ENCODE measurements around the gene DCUN1D1. TPM values are rescaled to one million over a fixed set of nuclear protein-coding genes. Genes with fewer than 3 reads are reported as not detected.

The DCUN1D1 gene
- total and polyA plus RNA-seq, 2 of the 8 experiments (the other 6 are each of a cell fraction or from before 2014, with no cell fraction given) = 6.8 to 70.3 TPM

GRCh38 chr3:183013856-183014255 lies 33.5 kb upstream of the DCUN1D1 start:
- no peak overlapping the region for H2AFZ ChIP-seq (ENCODE audit: low read length)
- WGBS, 2 experiments (ENCODE audit: extremely low coverage in 1 of 2, insufficient coverage in 1 of 2, insufficient read length in 1 of 2, insufficient replicate concordance in 2 of 2, low coverage in 1 of 2, low lambda C conversion rate in 2 of 2, missing lambda C conversion rate in 1 of 2) = 93% methylated on average over 6 of the region's 6 CpGs; no CpG with 5 or more reads in 1 of the 2 experiments
- peaks cover 0 to 22% (median 6%) of the 10 kb centered on the region in 4 experiments; a peak in 4 of 8 replicates for H3K36me3 ChIP-seq (ENCODE audit: control insufficient read depth in 2 of 4, insufficient read depth in 4 of 4, low read length in 3 of 4)
- H3K27me3 ChIP-seq (replicated peaks in 1 of 4; ENCODE audit: control insufficient read depth in 3 of 4, extremely low read depth in 1 of 4, insufficient read depth in 3 of 4, low read length in 3 of 4) = no peaks in the 10 kb centered on the region
- no peak overlapping the region for H3K18ac ChIP-seq (ENCODE audit: extremely low read depth, low read length)
- H4K8ac ChIP-seq (ENCODE audit: extremely low read depth, insufficient read depth, low read length) = no peak overlapping the region
- H3K4me2 ChIP-seq (ENCODE audit: insufficient read depth in 1 of 2, low read depth in 2 of 2, low read length in 2 of 2) = no peak overlapping the region
- no peak overlapping the region for H3K56ac ChIP-seq (replicated peaks; ENCODE audit: insufficient read length, low read depth, low read length)
- FAIRE-seq (no peak), DNase-seq (ENCODE audit: low read depth in 1 of 2, low spot score in 2 of 2) (no peak)
- no peak overlapping the region for H3K27ac ChIP-seq (ENCODE audit: low read depth, low read length)
- peaks cover 0 to 3% of the 10 kb centered on the region in 2 experiments for H4K20me1 ChIP-seq (replicated peaks in 1 of 2; ENCODE audit: control insufficient read depth in 1 of 2, insufficient read depth in 2 of 2, low read length in 2 of 2)
- H2AK5ac ChIP-seq (ENCODE audit: low read depth, low read length) = no peak overlapping the region
- no peak overlapping the region for H3K23ac ChIP-seq (ENCODE audit: insufficient read length)
- no peak overlapping the region for H2BK20ac ChIP-seq (ENCODE audit: low read length)
- ChIA-PET CTCF (ENCODE audit: partially characterized antibody) (interaction anchor here (0.6 to 0.9 kb wide), 3 partner anchors 22 to 71 kb away, joined by 3 read pairs; no protein-coding TSS in a partner anchor), POLR2A (ENCODE audit: partially characterized antibody) (interaction anchor here (0.7 kb wide), 1 partner anchor 32 kb away, joined by 3 read pairs; no protein-coding TSS in a partner anchor)
- H3K9me3 ChIP-seq (ENCODE audit: insufficient read depth in 2 of 2, low read depth in 1 of 2, low read length in 1 of 2) = no peaks in the 10 kb centered on the region
- H2BK15ac ChIP-seq (ENCODE audit: low read length) = no peak overlapping the region
- peaks cover 0 to 3% (median 0%) of the 10 kb centered on the region in 4 experiments; a peak in 2 of 7 replicates for H3K4me1 ChIP-seq (replicated peaks in 1 of 4; ENCODE audit: control insufficient read depth in 3 of 4, insufficient read depth in 4 of 4, low read length in 3 of 4)
- H3K14ac ChIP-seq (ENCODE audit: insufficient read length) = no peak overlapping the region
- H2BK12ac ChIP-seq (ENCODE audit: low read depth, low read length) = no peak overlapping the region
- no peak overlapping the region for H2BK5ac ChIP-seq (ENCODE audit: low read depth, low read length)
- H4K91ac ChIP-seq (replicated peaks; ENCODE audit: insufficient read length, low read length) = no peak overlapping the region
- no peaks in the 10 kb centered on the region for H3K79me2 ChIP-seq (ENCODE audit: control insufficient read depth in 1 of 2, insufficient read depth in 2 of 2, low read length in 2 of 2)
- no peak overlapping the region for H4K5ac ChIP-seq (ENCODE audit: insufficient read length, low read depth, low read length)
- no peak overlapping the region for H3K4me3 ChIP-seq (ENCODE audit: extremely low read depth in 1 of 4, insufficient read depth in 2 of 4, low read depth in 3 of 4, low read length in 4 of 4)
- no peak overlapping the region for H3K9ac ChIP-seq (replicated peaks in 1 of 4; ENCODE audit: extremely low read depth in 1 of 4, low read depth in 3 of 4, low read length in 3 of 4)
- H2BK120ac ChIP-seq (replicated peaks; ENCODE audit: low read depth, low read length) = no peak overlapping the region
- H3K79me1 ChIP-seq (ENCODE audit: low read depth, low read length) = no peaks in the 10 kb centered on the region
- no peaks in the 10 kb centered on the region for H3K23me2 ChIP-seq (ENCODE audit: low read depth, low read length)
- no peak overlapping the region for H3K4ac ChIP-seq (replicated peaks; ENCODE audit: insufficient read length, low read depth, low read length)
- TF ChIP-seq EGR1 (IDR thresholded peaks at IDR 0.05; ENCODE audit: borderline replicate concordance, low read depth, low read length) = no peak
- no peak for TF ChIP-seq JUN (IDR thresholded peaks at IDR 0.05; ENCODE audit: low read depth, low read length)
- no peak for TF ChIP-seq CBX8 (IDR thresholded peaks at IDR 0.05; ENCODE audit: borderline replicate concordance, low read depth, low read length)
- TF ChIP-seq POLR2AphosphoS5 (IDR thresholded peaks at IDR 0.05; ENCODE audit: low read depth, low read length) = no peak
- no peak for TF ChIP-seq RNF2 (IDR thresholded peaks at IDR 0.05; ENCODE audit: borderline replicate concordance, low read depth, low read length, missing control alignments, poor library complexity, severe bottlenecking)
- no peak for TF ChIP-seq SUZ12 (IDR thresholded peaks at IDR 0.05; ENCODE audit: low read length)
- no peak for TF ChIP-seq NRF1 (IDR thresholded peaks at IDR 0.05; ENCODE audit: low read depth, low read length)
- TF ChIP-seq TEAD4 (IDR thresholded peaks at IDR 0.05; ENCODE audit: low read depth, low read length) = no peak
- TF ChIP-seq SP4 (IDR thresholded peaks at IDR 0.05; ENCODE audit: low read length) = no peak
- TF ChIP-seq KDM1A (IDR thresholded peaks at IDR 0.05; ENCODE audit: borderline replicate concordance, low read length) = no peak
- no peak for TF ChIP-seq RBBP5 (IDR thresholded peaks at IDR 0.05; ENCODE audit: borderline replicate concordance, low read depth, low read length)
- no peak for TF ChIP-seq SAP30 (IDR thresholded peaks at IDR 0.05; ENCODE audit: insufficient read depth, insufficient replicate concordance, low read length)
- no peak for TF ChIP-seq YY1 (IDR thresholded peaks at IDR 0.05; ENCODE audit: low read depth, low read length)
